CD14-positive monocyte (primary cell): ENCODE data around the gene ANTXR1. TPM values are rescaled to one million over a fixed set of nuclear protein-coding genes. Genes with fewer than 3 reads are reported as not detected.

Experiments used
- DNase-seq, 3 donors: peaks; one replicate each; pipeline ENCODE4 v3.0.0-alpha.2; 2011 to 2022
- H2AFZ ChIP-seq: 2 replicates; pipeline ENCODE4 v1.6.0; 2012; ENCODE audit warnings: mild to moderate bottlenecking, low read depth, low read length, inconsistent platforms; ENCODE audit not compliant: insufficient read depth, poor library complexity, severe bottlenecking
- H3K27ac ChIP-seq, 2 donors: 1 replicate in 1 of 2; 2 replicates in 1 of 2; pipeline ENCODE4 v1.5.1; 2012 to 2013; ENCODE audit warnings: low read length in 2 of 2, control low read depth in 1 of 2, inconsistent platforms in 1 of 2, low read depth in 1 of 2, mild to moderate bottlenecking in 1 of 2
- H3K27me3 ChIP-seq, 2 donors: one replicate each; pipeline versions ENCODE4 v1.6.0 to v1.6.1; 2011 to 2013; ENCODE audit warnings: low read length in 2 of 2; ENCODE audit not compliant: control insufficient read depth in 2 of 2, insufficient read depth in 2 of 2
- H3K36me3 ChIP-seq, 2 donors: replicated peaks in 1 of 2; 1 replicate in 1 of 2; 2 replicates in 1 of 2; pipeline versions ENCODE4 v1.5.1 to v1.6.1; 2012 to 2013; ENCODE audit warnings: low read length in 2 of 2, control low read depth in 1 of 2, inconsistent platforms in 1 of 2, mild to moderate bottlenecking in 1 of 2; ENCODE audit not compliant: insufficient read depth in 2 of 2, control insufficient read depth in 1 of 2
- H3K4me1 ChIP-seq, 2 donors: 1 replicate in 1 of 2; 2 replicates in 1 of 2; pipeline versions ENCODE4 v1.5.1 to v1.6.1; 2012 to 2013; ENCODE audit warnings: low read length in 2 of 2, control low read depth in 1 of 2, inconsistent platforms in 1 of 2, mild to moderate bottlenecking in 1 of 2, moderate library complexity in 1 of 2; ENCODE audit not compliant: insufficient read depth in 2 of 2, control insufficient read depth in 1 of 2
- H3K4me2 ChIP-seq: replicated peaks from 2 replicates; pipeline ENCODE3; 2012; ENCODE audit warnings: low read length, moderate library complexity, mild to moderate bottlenecking; ENCODE audit not compliant: poor library complexity, severe bottlenecking; ENCODE audit errors: extremely low read depth
- H3K4me3 ChIP-seq, 3 experiments: fragments of 200-600 bp in 1 of 3; sonication (generic) in 1 of 3; replicated peaks in 1 of 3; 1 replicate in 2 of 3; 2 replicates in 1 of 3; pipeline ENCODE4 v1.5.1; 2011 to 2013; ENCODE audit warnings: low read length in 3 of 3, mild to moderate bottlenecking in 3 of 3, control low read depth in 2 of 3, low read depth in 2 of 3, inconsistent platforms in 1 of 3, moderate library complexity in 1 of 3
- H3K79me2 ChIP-seq: 2 replicates; pipeline ENCODE4 v1.6.0; 2012; ENCODE audit warnings: mild to moderate bottlenecking, control low read depth, inconsistent platforms, low read length, moderate library complexity; ENCODE audit not compliant: insufficient read depth
- H3K9ac ChIP-seq: 2 replicates; pipeline ENCODE4 v1.6.0; 2017; ENCODE audit warnings: low read length, mild to moderate bottlenecking; ENCODE audit not compliant: insufficient read depth, poor library complexity, severe bottlenecking
- H3K9me3 ChIP-seq, 2 donors: replicated peaks in 1 of 2; 1 replicate in 1 of 2; 2 replicates in 1 of 2; pipeline versions ENCODE4 v1.5.1 to v1.6.1; 2012 to 2013; ENCODE audit warnings: low read length in 2 of 2, control low read depth in 1 of 2; ENCODE audit not compliant: control insufficient read depth in 1 of 2, insufficient read depth in 1 of 2
- H4K20me1 ChIP-seq: 2 replicates; pipeline ENCODE4 v1.6.0; 2012; ENCODE audit warnings: mild to moderate bottlenecking, low read length, control low read depth, moderate library complexity; ENCODE audit not compliant: insufficient read depth
- H3K27ac Mint-ChIP-seq, 7 donors: one replicate each; pipeline ENCODE4 v1.8.0; 2020; ENCODE audit warnings: mild to moderate bottlenecking in 7 of 7, mixed read lengths in 7 of 7, moderate library complexity in 6 of 7, inconsistent platforms in 2 of 7
- H3K27me3 Mint-ChIP-seq, 3 donors: one replicate each; pipeline ENCODE4 v1.8.0; 2021 to 2022; ENCODE audit warnings: low read depth in 3 of 3, mild to moderate bottlenecking in 3 of 3, mixed read lengths in 3 of 3, moderate library complexity in 3 of 3, inconsistent platforms in 1 of 3
- H3K36me3 Mint-ChIP-seq, 2 donors: one replicate each; pipeline ENCODE4 v1.8.0; 2020; ENCODE audit warnings: mixed read lengths in 2 of 2, inconsistent platforms in 1 of 2, mild to moderate bottlenecking in 1 of 2
- H3K4me1 Mint-ChIP-seq: one replicate; pipeline ENCODE4 v1.8.0; 2020; ENCODE audit warnings: mild to moderate bottlenecking, mixed read lengths
- H3K4me3 Mint-ChIP-seq, 2 donors: one replicate each; pipeline ENCODE4 v1.8.0; 2020; ENCODE audit warnings: mild to moderate bottlenecking in 2 of 2, mixed read lengths in 2 of 2, moderate library complexity in 1 of 2
- H3K9me3 Mint-ChIP-seq, 7 donors: one replicate each; pipeline ENCODE4 v1.8.0; 2020 to 2022; ENCODE audit warnings: mixed read lengths in 7 of 7, mild to moderate bottlenecking in 6 of 7, moderate library complexity in 6 of 7, inconsistent platforms in 2 of 7
- CTCF ChIP-seq: fragments of 200-600 bp; IDR thresholded peaks from one replicate; pipeline ENCODE4 v1.8.0; 2022; ENCODE audit warnings: antibody characterized with exemption, mild to moderate bottlenecking
- WGBS: methylation state at CpG from one replicate; pipeline ENCODE4 v1.1.5; 2013; ENCODE audit warnings: missing lambda C conversion rate; ENCODE audit not compliant: insufficient coverage; 5-methylcytosine and 5-hydroxymethylcytosine counted together
- intact Hi-C, 2 donors: fragments of 100-400 bp; cut with micrococcal nuclease; formaldehyde crosslinking; loops; one replicate each; pipeline versions ENCODE4 v1.15.0 to v1.15.1; 2023
- polyA plus RNA-seq, 3 donors: library from polyadenylated mRNA; depleted of rRNA in 1 of 3; unstranded in 2 of 3; stranded (reverse) in 1 of 3; fragments of 300-500 nt in 2 of 3; fragments of >200 nt in 1 of 3; fragmentation: Illumina TruSeq in 2 of 3; gene quantifications; 1 replicate in 2 of 3; 2 replicates in 1 of 3; pipeline ENCODE4 v1.2.3, GENCODE V29; 2012 to 2021

ANTXR1 gene
- polyA plus RNA-seq, 3 donors, result not detected

GRCh38 chr2:69291004-69291650 is 278.1 kb downstream of the ANTXR1 start:
- Histone ChIP-seq H3K27me3 (no peaks in the 10 kb centered on the region), H3K36me3 (no peaks in the 10 kb centered on the region), H3K9ac (no peak overlapping the region), H4K20me1 (no peaks in the 10 kb centered on the region), H3K4me3 (no peak overlapping the region), H3K27ac (no peak overlapping the region), H3K9me3 (peaks cover 0 to 3% of the 10 kb centered on the region in 2 donors), H3K4me1 (no peaks in the 10 kb centered on the region), H3K79me2 (no peaks in the 10 kb centered on the region), H2AFZ (no peak overlapping the region), H3K4me2 (no peak overlapping the region)
- peaks cover 0 to 4% (median 0%) of the 10 kb centered on the region in 7 donors for H3K9me3 Mint-ChIP-seq
- H3K36me3 Mint-ChIP-seq, result no peaks in the 10 kb centered on the region
- H3K4me1 Mint-ChIP-seq, result peaks cover 1% of the 10 kb centered on the region
- no peak for DNase-seq
- H3K27ac Mint-ChIP-seq, result no peak overlapping the region
- H3K27me3 Mint-ChIP-seq, result no peaks in the 10 kb centered on the region
- intact Hi-C loops, result no loop called here
- no peak for TF ChIP-seq CTCF
- H3K4me3 Mint-ChIP-seq, result no peak overlapping the region

GRCh38 chr2:69291721-69292120 is 278.7 kb downstream of the ANTXR1 start:
- Histone ChIP-seq H2AFZ (no peak overlapping the region), H3K4me3 (no peak overlapping the region), H3K4me2 (no peak overlapping the region), H3K36me3 (no peaks in the 10 kb centered on the region), H3K27me3 (no peaks in the 10 kb centered on the region), H3K9ac (no peak overlapping the region), H3K79me2 (no peaks in the 10 kb centered on the region), H3K4me1 (no peaks in the 10 kb centered on the region), H3K27ac (no peak overlapping the region), H3K9me3 (peaks cover 0 to 3% of the 10 kb centered on the region in 2 donors), H4K20me1 (no peaks in the 10 kb centered on the region)
- Mint-ChIP-seq H3K4me3 (no peak overlapping the region), H3K9me3 (peaks cover 0 to 3% (median 0%) of the 10 kb centered on the region in 7 donors), H3K4me1 (no peaks in the 10 kb centered on the region), H3K36me3 (no peaks in the 10 kb centered on the region), H3K27me3 (peaks cover 0 to 2% (median 0%) of the 10 kb centered on the region in 3 donors), H3K27ac (no peak overlapping the region)
- no peak for TF ChIP-seq CTCF
- WGBS, result no CpG with 5 or more reads among the region's 3 CpGs
- no peak for DNase-seq
- intact Hi-C loops, result no loop called here
